Skeletal muscle satellite cell (primary cell): Measurements from ENCODE around the gene KCNAB1.
A peak's percentile ranks its signal among the peaks of the same experiment; 100 is the strongest.
"Not testable (repeated sequence)": the region's sequence is repeated elsewhere in the genome, so short reads cannot be mapped to it uniquely, and the experiment has no call there.

Experiments
- H3K27me3 ChIP-seq: 2 replicates; pipeline ENCODE4 v1.7.0; 2013; ENCODE audit warnings: low read length; ENCODE audit not compliant: control insufficient read depth, insufficient read depth
- H3K36me3 ChIP-seq: 2 replicates; pipeline ENCODE4 v1.7.0; 2013; ENCODE audit warnings: mild to moderate bottlenecking, control low read depth, low read length; ENCODE audit not compliant: insufficient read depth
- H3K4me1 ChIP-seq: 2 replicates; pipeline ENCODE4 v1.7.0; 2013; ENCODE audit warnings: low read length; ENCODE audit not compliant: control insufficient read depth, insufficient read depth
- H3K4me2 ChIP-seq: 2 replicates; pipeline ENCODE4 v1.7.0; 2013; ENCODE audit warnings: mild to moderate bottlenecking, low read length
- H3K4me3 ChIP-seq: 2 replicates; pipeline ENCODE4 v1.7.0; 2013; ENCODE audit warnings: low read length
- H3K9ac ChIP-seq: 2 replicates; pipeline ENCODE4 v1.7.0; 2013; ENCODE audit warnings: mild to moderate bottlenecking, low read depth, low read length, moderate library complexity
- H3K9me3 ChIP-seq: replicated peaks from 2 replicates; pipeline ENCODE4 v1.7.0; 2013; ENCODE audit warnings: mild to moderate bottlenecking, control low read depth, low read length

The KCNAB1 gene

GRCh38 chr3:156554515-156554841 is 434.1 kb downstream of the KCNAB1 start:
- H3K4me1 ChIP-seq, result peaks cover 35% of the 10 kb centered on the region
- H3K4me3 ChIP-seq, result peak overlapping the region; percentile 96
- H3K9ac ChIP-seq, result peak overlapping the region; percentile 98
- H3K4me2 ChIP-seq, result peak overlapping the region; percentile 86
- H3K27me3 ChIP-seq, result no peaks in the 10 kb centered on the region
- no peaks in the 10 kb centered on the region for H3K9me3 ChIP-seq
- H3K36me3 ChIP-seq, result peaks cover 39% of the 10 kb centered on the region

GRCh38 chr3:156554842-156555687 is 434.7 kb downstream of the KCNAB1 start, which contains the start of gene SSR3:
TSS of gene SSR3 (minus strand) at chr3:156555117. CDS start at chr3:156555089, 28 bp downstream.
- H3K9ac ChIP-seq, result peak within 1 kb of the TSS; percentile 98
- peaks cover 33% of the 10 kb centered on the region for H3K36me3 ChIP-seq
- H3K4me2 ChIP-seq, result peak within 1 kb of the TSS; percentile 86

GRCh38 chr3:156558389-156558788 is 438.0 kb downstream of the KCNAB1 start:
- Histone ChIP-seq H3K9me3 (no peaks in the 10 kb centered on the region), H3K36me3 (peaks cover 3% of the 10 kb centered on the region), H3K27me3 (no peaks in the 10 kb centered on the region), H3K4me3 (no peak overlapping the region), H3K4me2 (no peak overlapping the region), H3K9ac (no peak overlapping the region), H3K4me1 (peaks cover 3% of the 10 kb centered on the region)

More at GRCh38 chr3:156554842-156555687, 434.7 kb downstream of the KCNAB1 start, which contains the start of gene SSR3:
- Histone ChIP-seq H3K9me3 (no peaks in the 10 kb centered on the region), H3K4me1 (peaks cover 29% of the 10 kb centered on the region), H3K27me3 (no peaks in the 10 kb centered on the region), H3K4me3 (peak within 1 kb of the TSS; percentile 96)

- H3K4me2 ChIP-seq, result no peak overlapping the region
- H3K4me3 ChIP-seq, result no peak overlapping the region
- no peaks in the 10 kb centered on the region for H3K9me3 ChIP-seq
- no peaks in the 10 kb centered on the region for H3K27me3 ChIP-seq
- H3K9ac ChIP-seq, result no peak overlapping the region
- H3K4me1 ChIP-seq, result peaks cover 3% of the 10 kb centered on the region
- H3K36me3 ChIP-seq, result no peaks in the 10 kb centered on the region
These were observed 438.9 kb downstream of the KCNAB1 start for GRCh38 chr3:156559321-156559720.

- Histone ChIP-seq H3K9ac (no peak overlapping the region), H3K4me3 (no peak overlapping the region), H3K27me3 (no peaks in the 10 kb centered on the region), H3K36me3 (no peaks in the 10 kb centered on the region), H3K4me1 (no peaks in the 10 kb centered on the region), H3K4me2 (no peak overlapping the region), H3K9me3 (no peaks in the 10 kb centered on the region)
These were observed 441.2 kb downstream of the KCNAB1 start for GRCh38 chr3:156561533-156561932.

- not testable (repeated sequence) for H3K9me3 ChIP-seq, H3K4me1 ChIP-seq, H3K27me3 ChIP-seq, H3K36me3 ChIP-seq, H3K4me2 ChIP-seq, H3K9ac ChIP-seq, H3K4me3 ChIP-seq
These were observed 442.1 kb downstream of the KCNAB1 start for GRCh38 chr3:156562486-156562885.

- no peak overlapping the region for H3K4me2 ChIP-seq
- no peak overlapping the region for H3K9ac ChIP-seq
- no peaks in the 10 kb centered on the region for H3K36me3 ChIP-seq
- no peak overlapping the region for H3K4me3 ChIP-seq
- H3K27me3 ChIP-seq, result no peaks in the 10 kb centered on the region
- no peaks in the 10 kb centered on the region for H3K4me1 ChIP-seq
- H3K9me3 ChIP-seq, result no peaks in the 10 kb centered on the region
These were observed 443.7 kb downstream of the KCNAB1 start for GRCh38 chr3:156563900-156564682.

GRCh38 chr3:156569016-156569415 is 448.6 kb downstream of the KCNAB1 start:
- not testable (repeated sequence) for H3K4me2 ChIP-seq, H3K9me3 ChIP-seq, H3K4me3 ChIP-seq

GRCh38 chr3:156569881-156570280 is 449.5 kb downstream of the KCNAB1 start:
- not testable (repeated sequence) for H3K27me3 ChIP-seq, H3K4me3 ChIP-seq, H3K9ac ChIP-seq, H3K9me3 ChIP-seq, H3K4me2 ChIP-seq, H3K36me3 ChIP-seq, H3K4me1 ChIP-seq

More at GRCh38 chr3:156569016-156569415, 448.6 kb downstream of the KCNAB1 start:
- H3K36me3 ChIP-seq, H3K9ac ChIP-seq, H3K4me1 ChIP-seq, H3K27me3 ChIP-seq: not testable (repeated sequence)

- Histone ChIP-seq H3K4me2 (no peak overlapping the region), H3K9me3 (no peaks in the 10 kb centered on the region), H3K4me1 (peaks cover 4% of the 10 kb centered on the region), H3K36me3 (no peaks in the 10 kb centered on the region), H3K4me3 (no peak overlapping the region), H3K27me3 (no peaks in the 10 kb centered on the region), H3K9ac (no peak overlapping the region)
These were observed 455.3 kb downstream of the KCNAB1 start for GRCh38 chr3:156575641-156576040.

- H3K9ac ChIP-seq, result no peak overlapping the region
- H3K4me3 ChIP-seq, result no peak overlapping the region
- H3K4me2 ChIP-seq, result no peak overlapping the region
- no peaks in the 10 kb centered on the region for H3K27me3 ChIP-seq
- peaks cover 4% of the 10 kb centered on the region for H3K4me1 ChIP-seq
- H3K9me3 ChIP-seq, result no peaks in the 10 kb centered on the region
- no peaks in the 10 kb centered on the region for H3K36me3 ChIP-seq
These were observed 455.7 kb downstream of the KCNAB1 start for GRCh38 chr3:156576051-156576450.
